Measurements from ENCODE around the gene FGL2.

GRCh38 chr7:77247206-77247850, 47.7 kb upstream of the FGL2 start:
- TF ChIP-seq CTCF (conservative IDR thresholded peaks at IDR 0.05 in 1 of 2, IDR thresholded peaks at IDR 0.05 in 1 of 2; ENCODE audit: extremely low read depth in 1 of 2, insufficient read depth in 1 of 2, low read depth in 1 of 2, low read length in 2 of 2) (peak; percentile 82 to 90), EZH2 (IDR thresholded peaks at IDR 0.05; ENCODE audit: borderline replicate concordance, low read length) (no peak)
